ENCODE measurements around the gene HHAT.
"Not testable (repeated sequence)": the region's sequence is repeated elsewhere in the genome, so short reads cannot be mapped to it uniquely, and the experiment has no call there.

The HHAT gene

GRCh38 chr1:210646258-210646616, 317.5 kb downstream of the HHAT start:
- no peak for DNase-seq (ENCODE audit: low spot score)

- no peak for DNase-seq (ENCODE audit: low spot score)
Measured at GRCh38 chr1:210647406-210648333, 319.0 kb downstream of the HHAT start.

GRCh38 chr1:210648588-210649269, 320.0 kb downstream of the HHAT start:
- DNase-seq (ENCODE audit: low spot score): no peak

GRCh38 chr1:210650403-210650802, 321.7 kb downstream of the HHAT start:
- DNase-seq (ENCODE audit: low spot score): no peak

- no peak for DNase-seq (ENCODE audit: low spot score)
Measured at GRCh38 chr1:210652329-210652954, 323.7 kb downstream of the HHAT start.

GRCh38 chr1:210653771-210654170, 325.1 kb downstream of the HHAT start:
- DNase-seq (ENCODE audit: low spot score): no peak

- no peak for DNase-seq (ENCODE audit: low spot score)
Measured at GRCh38 chr1:210654176-210654981, 325.7 kb downstream of the HHAT start.

GRCh38 chr1:210655511-210655910, 326.8 kb downstream of the HHAT start:
- no peak for DNase-seq (ENCODE audit: low spot score)

GRCh38 chr1:210657806-210658205, 329.1 kb downstream of the HHAT start:
- DNase-seq (ENCODE audit: low spot score): no peak

GRCh38 chr1:210661520-210661919, 332.8 kb downstream of the HHAT start:
- not testable (repeated sequence) for DNase-seq (ENCODE audit: low spot score)

- DNase-seq (ENCODE audit: low spot score): no peak
Measured at GRCh38 chr1:210662291-210663050, 333.8 kb downstream of the HHAT start.

- DNase-seq (ENCODE audit: low spot score): no peak
Measured at GRCh38 chr1:210663730-210664573, 335.2 kb downstream of the HHAT start.

- DNase-seq (ENCODE audit: low spot score): no peak
Measured at GRCh38 chr1:210669951-210670350, 341.2 kb downstream of the HHAT start.

- no peak for DNase-seq (ENCODE audit: low spot score)
Measured at GRCh38 chr1:210674151-210674550, 345.4 kb downstream of the HHAT start.

- no peak for DNase-seq (ENCODE audit: low spot score)
Measured at GRCh38 chr1:210676539-210676938, 347.8 kb downstream of the HHAT start.

GRCh38 chr1:210677533-210677932, 348.8 kb downstream of the HHAT start:
- no peak for DNase-seq (ENCODE audit: low spot score)

GRCh38 chr1:210678306-210678705, 349.6 kb downstream of the HHAT start:
- no peak for DNase-seq (ENCODE audit: low spot score)

- no peak for DNase-seq (ENCODE audit: low spot score)
Measured at GRCh38 chr1:210681158-210681557, 352.5 kb downstream of the HHAT start.

- DNase-seq (ENCODE audit: low spot score): no peak
Measured at GRCh38 chr1:210683403-210684047, 354.8 kb downstream of the HHAT start.
